HG03139 (cell line): Measurements from ENCODE around the gene SPINT1.
A peak's percentile ranks its signal among the peaks of the same experiment; 100 is the strongest.

Source experiments
- ATAC-seq: cut with Tn5 transposase; IDR thresholded peaks from one replicate; pipeline ENCODE4 v1.9.1; 2021; ENCODE audit not compliant: unreplicated experiment

Gene SPINT1

GRCh38 chr15:40843885-40844695 lies at the start of gene SPINT1:
TSS of gene SPINT1 (plus strand) at chr15:40844048. CDS start at chr15:40844555, 507 bp downstream.
- no peak for ATAC-seq

DNA sequence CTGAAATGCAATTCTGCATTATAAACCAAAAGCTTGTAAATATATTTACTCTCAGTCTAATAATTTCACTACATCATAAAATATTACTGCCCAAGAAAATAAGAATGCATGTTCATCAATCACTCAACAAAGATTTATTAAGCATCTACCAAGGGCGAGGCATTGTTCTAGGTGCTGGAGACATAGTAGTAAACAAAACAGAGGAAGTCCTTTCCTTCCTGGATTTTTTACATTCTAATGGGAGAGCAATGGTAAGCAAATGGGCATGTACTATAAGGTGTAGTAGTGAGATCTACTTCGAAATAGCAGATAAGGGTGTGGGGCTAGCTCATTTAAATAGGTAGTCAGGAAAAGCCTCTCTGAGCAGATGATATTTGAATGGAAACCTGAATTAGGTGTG lies 47.8 kb upstream of the SPINT1 start:
- ATAC-seq = no peak

GRCh38 chr15:40796512-40796911 lies 47.3 kb upstream of the SPINT1 start:
- ATAC-seq = no peak

DNA sequence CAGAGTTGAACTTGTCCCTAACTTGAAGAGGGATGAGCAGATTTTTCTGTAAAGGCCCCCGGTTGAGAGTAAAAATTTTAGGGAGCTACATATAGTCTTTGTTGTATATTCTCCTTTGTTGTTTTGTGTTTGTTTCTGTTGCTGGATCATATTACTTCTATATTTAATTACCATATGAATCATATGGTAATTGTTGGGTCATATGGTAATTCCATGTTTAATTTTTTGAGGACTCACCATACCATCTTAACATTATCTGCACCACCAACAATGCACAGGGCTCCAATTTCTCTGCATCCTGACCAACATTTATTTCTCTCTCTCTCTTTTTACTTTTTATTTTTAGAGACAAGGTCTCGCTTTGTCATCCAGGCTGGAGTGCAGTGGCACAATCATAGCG lies 44.3 kb upstream of the SPINT1 start:
- no peak for ATAC-seq

- no peak for ATAC-seq
These were observed 40.8 kb upstream of the SPINT1 start for GRCh38 chr15:40803076-40803475.

DNA sequence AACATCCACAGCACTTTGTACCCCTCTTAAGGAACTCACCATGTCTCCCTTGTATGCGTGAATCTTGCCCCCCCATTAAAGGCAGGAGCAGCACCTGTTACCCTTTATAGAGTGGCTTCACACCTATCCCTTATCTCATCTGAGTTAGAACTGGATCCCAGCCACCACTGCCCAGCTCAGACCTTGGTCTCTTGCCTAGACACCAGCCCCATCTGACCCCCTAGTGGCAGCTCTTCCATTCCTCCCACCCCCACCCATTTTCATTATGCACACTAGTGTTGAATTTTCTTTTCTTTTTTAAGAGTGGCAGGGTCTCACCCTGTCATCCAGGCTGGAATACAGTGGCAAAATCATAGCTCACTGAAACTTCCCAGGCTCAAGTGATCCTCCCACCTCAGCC lies 40.2 kb upstream of the SPINT1 start:
- ATAC-seq = no peak

- no peak for ATAC-seq
These were observed 37.2 kb upstream of the SPINT1 start for GRCh38 chr15:40806672-40807027.

DNA sequence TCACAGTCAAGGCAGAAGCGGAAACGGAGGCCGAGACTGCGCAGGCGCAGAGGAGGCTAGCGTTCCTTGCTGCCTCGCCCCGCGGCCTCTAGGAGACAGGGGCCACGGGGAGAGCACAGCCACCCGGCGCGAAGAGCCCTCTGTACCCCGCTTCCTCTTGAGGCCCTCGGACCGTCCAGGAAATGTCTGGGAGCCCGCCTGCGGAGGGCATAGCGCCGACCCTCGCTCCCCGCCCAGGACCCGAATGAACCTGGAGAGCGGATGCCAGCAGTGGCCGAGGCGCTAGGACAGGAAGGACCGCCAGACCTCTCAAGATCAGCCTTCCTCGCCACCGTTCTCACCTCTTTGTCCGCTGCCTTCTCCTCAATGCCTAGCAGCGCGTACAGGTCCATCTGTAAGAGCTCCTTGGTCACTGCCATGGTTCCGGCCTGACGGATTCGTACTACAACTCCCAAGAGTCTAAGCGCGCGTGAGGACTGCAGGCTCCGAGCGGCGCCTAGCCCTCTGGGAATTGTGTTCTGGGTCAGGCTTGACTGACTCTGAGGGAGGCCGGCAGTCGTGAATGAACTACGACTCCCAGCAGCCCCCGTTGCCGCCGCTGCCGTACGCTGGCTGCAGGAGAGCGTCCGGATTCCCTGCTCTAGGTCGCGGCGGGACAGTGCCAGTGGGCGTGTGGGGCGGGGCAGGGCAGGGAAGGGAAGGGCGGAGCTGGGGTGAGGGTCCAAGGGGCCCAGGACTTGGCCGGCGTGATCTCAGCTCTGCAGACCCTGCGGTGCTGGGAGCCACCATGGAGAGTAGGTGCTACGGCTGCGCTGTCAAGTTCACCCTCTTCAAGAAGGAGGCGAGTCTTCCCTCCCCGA lies 36.6 kb upstream of the SPINT1 start, which contains the start of the genes DNAJC17 and ZFYVE19:
Gene DNAJC17 (minus strand): TSS at position 446 of the 860 bp plus-strand sequence. CDS start 27 bp downstream, at position 419.
Gene ZFYVE19 (plus strand): TSS at position 62 of the 860 bp plus-strand sequence. CDS start 501 bp downstream, at position 563.
- ATAC-seq = peak; percentile 86

GRCh38 chr15:40807888-40808461 lies 35.9 kb upstream of the SPINT1 start:
- no peak for ATAC-seq

GRCh38 chr15:40808861-40809450 lies 34.9 kb upstream of the SPINT1 start:
- no peak for ATAC-seq

DNA sequence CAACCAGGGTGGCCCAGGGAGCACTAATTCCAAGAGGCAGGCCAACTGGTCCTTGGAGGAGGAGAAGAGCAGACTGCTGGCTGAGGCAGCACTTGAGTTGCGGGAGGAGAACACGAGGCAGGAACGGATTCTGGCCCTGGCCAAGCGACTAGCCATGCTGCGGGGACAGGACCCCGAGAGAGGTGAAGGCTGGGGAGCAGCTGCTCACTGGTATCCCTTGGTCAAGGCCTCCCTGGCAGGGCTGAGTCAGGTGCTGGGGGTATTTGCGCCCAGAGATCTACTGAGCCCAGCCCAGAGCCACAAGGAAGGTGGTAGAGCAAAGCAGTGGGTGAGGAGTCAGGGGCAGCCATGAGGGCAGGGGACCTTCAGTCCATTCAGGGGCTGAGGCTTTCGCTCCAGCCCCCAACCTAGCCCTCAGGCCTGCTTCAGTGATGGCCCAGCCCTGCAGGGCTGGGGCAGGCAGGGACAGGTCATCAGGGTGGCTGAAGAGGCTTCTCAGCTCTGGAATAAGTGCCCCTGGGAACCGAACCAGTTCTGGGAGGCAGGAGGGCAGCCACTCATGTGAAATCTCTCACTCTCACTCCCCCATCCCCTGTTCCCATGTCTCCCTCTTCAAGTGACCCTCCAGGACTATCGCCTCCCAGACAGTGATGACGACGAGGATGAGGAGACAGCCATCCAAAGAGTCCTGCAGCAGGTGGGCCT lies 31.0 kb upstream of the SPINT1 start:
- no peak for ATAC-seq

DNA sequence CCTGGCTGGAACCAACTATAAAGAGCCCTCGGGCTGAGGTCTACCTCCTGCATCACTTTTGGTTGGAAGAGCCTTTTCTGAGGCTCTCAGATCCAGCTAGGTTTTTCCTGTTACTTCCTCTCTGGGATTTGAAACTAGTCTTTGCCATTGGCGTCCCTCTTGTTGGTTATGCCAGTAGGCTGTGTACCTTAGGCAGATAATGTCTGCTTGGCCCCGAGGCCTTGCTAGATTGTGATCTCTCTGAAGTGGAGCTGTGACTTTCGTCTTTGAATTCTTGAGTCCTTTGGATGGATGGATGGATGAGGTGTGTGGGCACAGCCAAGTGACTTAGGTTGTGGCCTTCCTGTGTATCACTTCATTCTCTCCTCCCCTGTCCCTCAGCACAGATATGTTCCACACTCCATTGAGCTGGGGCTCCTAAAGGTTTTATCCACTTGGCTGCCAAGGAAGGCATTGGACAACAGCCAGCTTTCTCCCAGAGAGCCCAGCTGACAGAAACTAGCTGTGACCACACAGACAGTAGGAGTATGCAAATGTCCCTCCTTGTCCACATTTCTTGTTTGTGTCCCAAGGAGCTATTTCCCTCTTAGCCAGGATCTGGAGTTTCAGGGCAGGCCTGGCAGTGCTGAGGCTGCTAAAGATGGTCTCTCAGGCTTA lies 28.7 kb upstream of the SPINT1 start:
- ATAC-seq = no peak

GRCh38 chr15:40819048-40819447 lies 24.8 kb upstream of the SPINT1 start:
- no peak for ATAC-seq

- ATAC-seq = no peak
These were observed 22.7 kb upstream of the SPINT1 start for GRCh38 chr15:40821195-40821594.

GRCh38 chr15:40823572-40824343 lies 20.1 kb upstream of the SPINT1 start:
- ATAC-seq = no peak

GRCh38 chr15:40825661-40826422 lies 18.0 kb upstream of the SPINT1 start:
- ATAC-seq = no peak

- no peak for ATAC-seq
These were observed 17.3 kb upstream of the SPINT1 start for GRCh38 chr15:40826423-40827075.

GRCh38 chr15:40828447-40829036 lies 15.3 kb upstream of the SPINT1 start, which contains the start of gene PPP1R14D:
TSS of gene PPP1R14D (minus strand) at chr15:40828708. CDS start at chr15:40828641, 67 bp downstream.
- no peak for ATAC-seq
